Neural progenitor cell (in vitro differentiated cells): ENCODE results near the gene NEDD4. TPM values are rescaled to one million over a fixed set of nuclear protein-coding genes. Genes with fewer than 3 reads are reported as not detected.

Experiments used
- DNase-seq: peaks from one replicate; pipeline ENCODE4 v3.0.0-alpha.2; 2016; ENCODE audit warnings: low spot score
- H2AFZ ChIP-seq: fragments of 200-600 bp; sonication (generic); replicated peaks from 2 replicates; pipeline ENCODE4 v1.6.1; 2016; ENCODE audit warnings: antibody characterized with exemption
- H3F3A ChIP-seq: fragments of 200-600 bp; sonication (generic); 2 replicates; pipeline ENCODE4 v1.6.1; 2016; ENCODE audit warnings: antibody characterized with exemption, low read depth
- H3K27ac ChIP-seq: fragments of 200-600 bp; sonication (generic); 2 replicates; pipeline ENCODE4 v1.5.1; 2016; ENCODE audit warnings: mild to moderate bottlenecking
- H3K27me3 ChIP-seq: fragments of 200-600 bp; sonication (generic); 2 replicates; pipeline ENCODE4 v1.6.1; 2016; ENCODE audit warnings: mild to moderate bottlenecking, moderate library complexity
- H3K36me3 ChIP-seq: fragments of 200-600 bp; sonication (generic); 2 replicates; pipeline ENCODE4 v1.5.1; 2016
- H3K4me1 ChIP-seq: fragments of 200-600 bp; sonication (generic); 2 replicates; pipeline ENCODE4 v1.6.1; 2016; ENCODE audit warnings: mixed run types
- H3K4me2 ChIP-seq: fragments of 200-600 bp; sonication (generic); 2 replicates; pipeline ENCODE4 v1.6.1; 2016
- H3K4me3 ChIP-seq: fragments of 200-600 bp; sonication (generic); 2 replicates; pipeline ENCODE4 v1.5.1; 2016
- H3K79me2 ChIP-seq: fragments of 200-600 bp; sonication (generic); 2 replicates; pipeline ENCODE4 v1.6.1; 2016; ENCODE audit warnings: low read depth
- H3K9ac ChIP-seq: fragments of 200-600 bp; sonication (generic); 2 replicates; pipeline ENCODE4 v1.6.1; 2016
- H3K9me3 ChIP-seq: fragments of 200-600 bp; sonication (generic); 2 replicates; pipeline ENCODE4 v1.5.1; 2016; ENCODE audit warnings: low read depth
- H4K20me1 ChIP-seq: fragments of 200-600 bp; sonication (generic); 2 replicates; pipeline ENCODE4 v1.6.1; 2016; ENCODE audit warnings: low read depth
- H3K27ac Mint-ChIP-seq: 3 replicates; pipeline ENCODE4 v1.8.0; 2021; ENCODE audit warnings: mixed read lengths
- H3K27me3 Mint-ChIP-seq: 2 replicates; pipeline ENCODE4 v1.8.0; 2022; ENCODE audit warnings: low read depth, mild to moderate bottlenecking, inconsistent platforms, moderate library complexity, mixed read lengths; ENCODE audit not compliant: insufficient read depth
- H3K36me3 Mint-ChIP-seq: 3 replicates; pipeline ENCODE4 v1.8.0; 2021; ENCODE audit warnings: mixed read lengths
- H3K4me1 Mint-ChIP-seq: 3 replicates; pipeline ENCODE4 v1.8.0; 2021; ENCODE audit warnings: mixed read lengths
- H3K4me3 Mint-ChIP-seq: 3 replicates; pipeline ENCODE4 v1.8.0; 2021; ENCODE audit warnings: mild to moderate bottlenecking, moderate library complexity, mixed read lengths
- H3K9me3 Mint-ChIP-seq: 3 replicates; pipeline ENCODE4 v1.8.0; 2020; ENCODE audit warnings: mixed read lengths
- CTCF ChIP-seq: fragments of 200-600 bp; sonication (generic); IDR thresholded peaks from 2 replicates; pipeline ENCODE4 v1.5.1; 2017; ENCODE audit warnings: antibody characterized with exemption, mild to moderate bottlenecking
- EZH2 ChIP-seq: fragments of 200-600 bp; sonication (generic); IDR thresholded peaks from 2 replicates; pipeline ENCODE4 v1.6.1; 2017; ENCODE audit warnings: antibody characterized with exemption, mild to moderate bottlenecking, moderate library complexity
- EZH2phosphoT487 ChIP-seq: fragments of 200-600 bp; sonication (generic); IDR thresholded peaks from 2 replicates; pipeline ENCODE4 v1.6.1; 2017; ENCODE audit warnings: antibody characterized with exemption
- total RNA-seq: library from RNA; depleted of rRNA; stranded (reverse); fragments of >200 nt; gene quantifications from 2 replicates; pipeline ENCODE4 v1.2.3, GENCODE V29; 2015; ENCODE audit warnings: low replicate concordance

The NEDD4 gene
- total RNA-seq, 1 donor from 2014 or later: 36.7 TPM

GRCh38 chr15:55861115-55861514 is 132.3 kb downstream of the NEDD4 start:
- DNase-seq: no peak
- Histone ChIP-seq H3K9ac (no peak overlapping the region), H3K79me2 (no peaks in the 10 kb centered on the region), H3K4me2 (no peak overlapping the region), H4K20me1 (no peaks in the 10 kb centered on the region), H3K27ac (no peak overlapping the region), H3K27me3 (no peaks in the 10 kb centered on the region), H3K4me1 (no peaks in the 10 kb centered on the region), H3K36me3 (no peaks in the 10 kb centered on the region), H3F3A (no peaks in the 10 kb centered on the region), H3K9me3 (no peaks in the 10 kb centered on the region), H2AFZ (no peak overlapping the region), H3K4me3 (no peak overlapping the region)
- Mint-ChIP-seq H3K4me3 (no peak overlapping the region), H3K9me3 (no peaks in the 10 kb centered on the region), H3K36me3 (peaks cover 3% of the 10 kb centered on the region), H3K27ac (no peak overlapping the region), H3K4me1 (no peaks in the 10 kb centered on the region), H3K27me3 (no peaks in the 10 kb centered on the region)
- no peak for TF ChIP-seq EZH2phosphoT487
- TF ChIP-seq EZH2: no peak
- no peak for TF ChIP-seq CTCF

- H3K9me3 ChIP-seq: no peaks in the 10 kb centered on the region
- H3K4me1 Mint-ChIP-seq: no peaks in the 10 kb centered on the region
- H3K9me3 Mint-ChIP-seq: no peaks in the 10 kb centered on the region
- DNase-seq: no peak
- TF ChIP-seq CTCF (peak; percentile 24), EZH2 (no peak), EZH2phosphoT487 (no peak)
- H3K4me1 ChIP-seq: no peaks in the 10 kb centered on the region
- H3K4me3 Mint-ChIP-seq: no peak overlapping the region
- no peak overlapping the region for H3K27ac Mint-ChIP-seq
- no peak overlapping the region for H3K27ac ChIP-seq
- H3F3A ChIP-seq: no peaks in the 10 kb centered on the region
- H3K4me3 ChIP-seq: no peak overlapping the region
- H2AFZ ChIP-seq: no peak overlapping the region
- H3K9ac ChIP-seq: no peak overlapping the region
- H3K27me3 ChIP-seq: no peaks in the 10 kb centered on the region
- H3K36me3 ChIP-seq: no peaks in the 10 kb centered on the region
- H3K36me3 Mint-ChIP-seq: peaks cover 3% of the 10 kb centered on the region
- H3K79me2 ChIP-seq: no peaks in the 10 kb centered on the region
- no peaks in the 10 kb centered on the region for H3K27me3 Mint-ChIP-seq
- H3K4me2 ChIP-seq: no peak overlapping the region
- H4K20me1 ChIP-seq: no peaks in the 10 kb centered on the region
Observed at GRCh38 chr15:55860468-55860867, 132.9 kb downstream of the NEDD4 start.

GRCh38 chr15:55859681-55860080 is 133.7 kb downstream of the NEDD4 start:
- no peak overlapping the region for H3K4me3 Mint-ChIP-seq
- H3K27ac Mint-ChIP-seq: no peak overlapping the region
- no peaks in the 10 kb centered on the region for H3K4me1 Mint-ChIP-seq
- H3K79me2 ChIP-seq: no peaks in the 10 kb centered on the region
- no peak for DNase-seq
- no peaks in the 10 kb centered on the region for H4K20me1 ChIP-seq
- TF ChIP-seq CTCF (no peak), EZH2phosphoT487 (no peak), EZH2 (no peak)
- peaks cover 3% of the 10 kb centered on the region for H3K36me3 Mint-ChIP-seq
- H3K4me2 ChIP-seq: no peak overlapping the region
- no peaks in the 10 kb centered on the region for H3K9me3 Mint-ChIP-seq
- no peaks in the 10 kb centered on the region for H3K27me3 Mint-ChIP-seq
- H3F3A ChIP-seq: no peaks in the 10 kb centered on the region
- no peaks in the 10 kb centered on the region for H3K36me3 ChIP-seq
- H3K9ac ChIP-seq: no peak overlapping the region
- no peaks in the 10 kb centered on the region for H3K27me3 ChIP-seq
- no peak overlapping the region for H2AFZ ChIP-seq
- H3K4me3 ChIP-seq: no peak overlapping the region
- no peak overlapping the region for H3K27ac ChIP-seq
- no peaks in the 10 kb centered on the region for H3K9me3 ChIP-seq
- H3K4me1 ChIP-seq: no peaks in the 10 kb centered on the region
